Left lobe of liver (tissue), 2 donors: ENCODE data around the gene RAC2. TPM values are rescaled to one million over a fixed set of nuclear protein-coding genes. Genes with fewer than 3 reads are reported as not detected.

Experiments used
- ATAC-seq: fragments of 200-7000 bp; cut with Tn5 transposase; one replicate; pipeline ENCODE4 v1.9.1; 2020; ENCODE audit warnings: mild to moderate bottlenecking, moderate library complexity
- DNase-seq: peaks from one replicate; pipeline ENCODE4 v3.0.0-alpha.2; 2020; ENCODE audit warnings: low spot score
- total RNA-seq: library from RNA; stranded (reverse); gene quantifications from one replicate; pipeline ENCODE4 v1.2.1, GENCODE V29; 2021
- donor health status: DM: no; HTN: no; CAD: no; lungs with moderate emphysema.
- donor health status: DM: no; HTN: yes; CAD: no.

The RAC2 gene
- total RNA-seq, 1 donor from 2014 or later = 4.5 TPM

DNA sequence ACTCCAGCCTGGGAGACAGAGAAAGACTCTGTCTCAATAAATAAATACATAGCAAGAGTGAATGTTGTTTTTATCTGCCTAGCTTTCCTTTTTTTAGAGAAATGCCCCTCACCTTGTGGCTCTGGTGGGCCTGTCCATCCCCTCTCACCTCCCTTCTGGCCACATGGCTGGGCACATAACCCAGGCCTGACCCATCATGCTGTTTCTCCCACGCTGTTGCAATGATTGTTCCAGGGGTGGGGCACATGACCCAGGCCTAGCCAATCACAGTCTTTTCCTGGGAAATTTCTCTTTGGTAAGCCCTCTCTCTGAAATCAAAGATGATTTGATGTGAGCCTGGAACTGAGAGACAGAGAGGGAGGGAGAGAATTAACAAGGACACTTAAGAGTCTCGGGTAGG lies 32.7 kb upstream of the RAC2 start:
- ATAC-seq = no peak

DNA sequence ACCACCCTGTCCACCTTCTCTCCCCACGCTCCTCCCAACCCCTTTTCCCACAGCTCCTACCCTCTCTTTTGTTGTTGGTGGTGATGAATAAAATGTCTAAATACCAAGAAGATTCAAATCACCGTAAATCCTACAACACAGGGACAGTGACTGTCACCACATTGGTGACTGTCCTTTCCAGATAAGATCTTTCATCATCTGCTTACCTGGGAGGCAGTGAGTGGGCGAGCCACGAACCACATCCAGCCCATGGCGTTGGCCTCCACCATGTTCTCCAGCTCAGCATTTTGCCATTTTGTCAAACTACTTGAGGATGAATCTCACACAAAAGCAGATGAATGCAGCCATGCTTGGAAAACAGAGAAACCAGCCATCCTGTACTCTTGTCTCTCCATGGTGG lies 31.6 kb upstream of the RAC2 start:
- ATAC-seq = no peak

More for the DNA sequence above, 32.7 kb upstream of the RAC2 start:
- DNase-seq = no peak

DNA sequence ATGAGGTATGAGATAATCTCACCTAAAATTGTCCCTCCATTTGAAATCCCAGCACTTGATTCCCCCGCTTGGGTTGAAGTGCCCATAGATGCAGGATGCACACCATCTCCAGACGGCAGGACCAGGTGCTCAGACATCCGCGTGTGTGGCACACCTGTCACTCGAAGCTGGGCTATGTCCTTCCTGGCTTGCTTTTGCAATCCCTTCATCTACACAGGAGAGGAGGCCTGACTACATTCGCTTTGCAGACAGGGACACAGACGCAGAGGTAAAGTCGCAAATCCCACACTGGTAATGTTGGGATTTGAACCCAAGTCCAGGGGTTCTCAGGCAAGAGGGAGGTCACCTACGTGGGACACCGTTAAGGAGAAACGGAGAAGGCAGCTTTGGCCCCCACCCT lies 31.1 kb upstream of the RAC2 start:
- ATAC-seq (no peak), DNase-seq (no peak)

More for the DNA sequence above, 31.6 kb upstream of the RAC2 start:
- no peak for DNase-seq

DNA sequence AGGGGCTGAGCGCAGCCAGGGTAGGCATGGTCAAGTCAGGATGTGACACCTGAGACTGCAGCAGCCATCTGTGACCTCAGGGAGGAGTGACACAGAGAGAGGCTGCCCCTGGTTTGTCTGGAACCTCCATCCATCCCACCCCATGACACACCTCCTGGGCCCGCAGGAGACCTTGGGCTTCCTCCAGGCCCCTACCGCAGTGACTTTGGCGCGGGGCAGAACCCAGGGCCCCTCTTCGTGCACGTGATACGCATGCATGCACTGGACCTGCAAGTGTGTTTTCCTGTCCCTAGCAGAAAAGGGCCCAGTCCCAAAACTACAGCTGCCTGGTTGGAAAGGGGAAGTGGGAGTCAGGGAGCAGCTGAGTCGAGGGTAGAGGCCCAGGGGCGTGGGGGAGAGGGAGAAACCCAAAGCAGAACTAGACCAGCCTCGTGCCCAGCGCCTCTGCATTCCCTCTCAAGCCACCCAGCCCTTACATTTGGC lies 30.4 kb upstream of the RAC2 start:
- ATAC-seq (peak; percentile 58), DNase-seq (no peak)

DNA sequence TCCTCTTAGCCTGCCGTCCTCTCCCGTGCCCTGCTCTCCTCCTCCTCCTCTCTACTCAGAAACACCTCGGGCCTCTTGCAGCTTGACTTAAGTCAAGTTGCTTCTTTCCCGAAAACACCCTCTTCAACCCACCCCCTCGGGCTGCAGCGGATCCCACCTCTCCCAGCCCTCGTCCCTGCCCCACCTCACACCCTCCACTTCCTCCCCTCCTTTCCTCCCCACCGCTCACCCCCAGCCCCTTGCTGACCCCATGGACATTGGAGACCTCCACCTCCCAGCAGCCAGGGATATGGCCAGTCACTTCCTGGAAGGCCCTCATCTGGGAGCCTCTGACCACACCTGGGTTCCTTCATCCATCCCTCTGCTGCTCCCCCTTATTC lies 29.8 kb upstream of the RAC2 start:
- no peak for ATAC-seq
- no peak for DNase-seq

DNA sequence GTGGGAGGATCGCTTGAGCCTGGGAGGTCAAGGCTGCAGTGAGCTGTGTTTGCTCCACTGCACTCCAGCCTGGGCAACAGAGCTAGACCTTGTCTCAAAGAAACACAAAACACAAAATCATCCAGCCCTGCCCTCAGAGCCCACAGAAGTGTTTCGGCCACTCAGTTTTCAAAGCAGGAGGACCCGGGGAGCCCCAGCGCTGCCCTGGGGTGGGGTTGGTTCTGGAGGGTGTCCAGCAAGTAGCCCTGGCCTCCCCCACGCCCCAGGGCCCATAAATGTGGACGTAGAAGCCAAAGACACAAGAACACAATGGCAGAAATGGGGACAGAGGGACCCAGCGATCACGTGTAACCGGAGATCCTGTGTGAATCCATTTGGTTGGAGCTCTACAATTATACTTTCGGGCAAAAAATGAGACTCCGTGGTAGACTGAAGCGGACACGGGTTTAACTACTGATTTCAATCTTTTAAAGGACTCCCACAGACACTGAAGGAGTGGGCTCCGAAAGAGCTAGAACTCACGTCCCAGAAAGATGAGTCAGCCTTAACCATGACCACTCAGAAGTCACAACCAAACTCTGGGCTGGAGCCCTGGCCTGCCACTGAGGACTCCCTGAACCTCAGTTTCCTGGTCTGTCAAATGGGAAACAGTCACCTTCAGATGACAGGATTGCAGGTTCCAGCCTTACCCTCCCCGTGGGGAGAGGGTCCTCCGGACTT lies 29.2 kb upstream of the RAC2 start:
- no peak for DNase-seq
- ATAC-seq = no peak

DNA sequence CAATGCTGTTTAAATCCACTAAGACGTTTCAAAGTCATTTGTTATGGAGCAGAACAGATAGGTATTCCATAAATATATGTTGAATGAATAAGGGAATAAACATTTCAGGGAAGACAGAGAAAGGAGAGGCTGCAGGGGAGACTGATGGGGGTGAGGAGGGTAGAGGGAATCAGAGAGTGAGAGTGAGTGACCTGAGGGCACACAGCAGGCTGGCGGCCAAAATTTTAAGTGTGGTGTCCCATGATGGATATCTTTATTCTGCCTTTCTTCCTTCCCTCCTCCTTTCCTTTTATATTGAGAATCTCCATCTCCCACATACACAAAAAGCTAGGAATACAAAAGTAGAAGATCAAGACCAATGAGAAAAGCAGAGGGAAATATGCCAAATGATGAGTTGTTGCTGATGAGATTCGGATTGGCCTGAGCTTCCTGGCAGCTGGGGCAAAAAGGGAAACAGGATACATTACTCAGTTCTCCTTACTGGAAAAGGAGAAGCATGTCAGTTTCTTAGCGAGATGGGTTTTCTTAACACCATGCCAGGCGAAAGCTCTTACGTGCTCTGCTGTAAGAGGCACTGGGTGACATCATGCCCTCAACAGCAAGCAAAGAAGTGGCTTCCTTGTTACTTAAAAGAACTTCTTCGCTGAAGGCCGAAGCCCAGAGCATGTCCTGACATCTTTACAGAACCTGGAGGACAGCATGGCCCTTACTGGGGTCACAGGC lies 27.0 kb upstream of the RAC2 start:
- DNase-seq (no peak), ATAC-seq (peak; percentile 13)

DNA sequence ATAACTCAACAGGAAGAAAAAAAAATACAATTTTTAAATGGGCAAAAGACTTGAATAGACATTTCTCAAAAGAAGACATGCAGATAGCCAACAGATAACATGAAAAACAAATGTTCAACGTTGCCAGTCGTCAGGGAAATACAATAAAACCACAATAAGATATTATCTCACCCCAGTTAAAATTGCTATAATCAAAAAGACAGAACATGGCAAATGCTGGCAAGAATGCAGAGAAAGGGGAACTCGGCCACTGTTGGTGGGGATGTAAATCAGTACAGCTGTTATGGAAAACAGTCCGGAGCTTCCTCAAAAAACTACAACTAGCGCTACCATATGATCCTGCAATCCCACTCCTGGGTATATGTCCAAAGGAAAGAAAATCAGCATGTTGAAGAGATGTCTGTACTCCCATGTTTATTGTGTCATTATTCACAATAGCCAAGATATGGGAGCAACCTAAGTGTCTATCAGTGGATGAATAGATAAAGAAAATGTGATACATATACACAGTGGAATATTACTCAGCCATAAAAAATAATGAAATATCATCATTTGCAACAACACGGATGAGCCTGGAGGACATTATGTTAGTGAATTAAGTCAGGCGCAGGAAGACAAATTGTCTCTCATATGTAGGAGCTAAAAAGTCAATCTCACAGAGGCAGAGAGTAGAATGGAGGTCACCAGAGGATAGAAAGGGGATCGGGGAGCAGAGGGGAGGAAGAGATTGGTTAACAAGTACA lies 26.0 kb upstream of the RAC2 start:
- DNase-seq = no peak
- no peak for ATAC-seq

DNA sequence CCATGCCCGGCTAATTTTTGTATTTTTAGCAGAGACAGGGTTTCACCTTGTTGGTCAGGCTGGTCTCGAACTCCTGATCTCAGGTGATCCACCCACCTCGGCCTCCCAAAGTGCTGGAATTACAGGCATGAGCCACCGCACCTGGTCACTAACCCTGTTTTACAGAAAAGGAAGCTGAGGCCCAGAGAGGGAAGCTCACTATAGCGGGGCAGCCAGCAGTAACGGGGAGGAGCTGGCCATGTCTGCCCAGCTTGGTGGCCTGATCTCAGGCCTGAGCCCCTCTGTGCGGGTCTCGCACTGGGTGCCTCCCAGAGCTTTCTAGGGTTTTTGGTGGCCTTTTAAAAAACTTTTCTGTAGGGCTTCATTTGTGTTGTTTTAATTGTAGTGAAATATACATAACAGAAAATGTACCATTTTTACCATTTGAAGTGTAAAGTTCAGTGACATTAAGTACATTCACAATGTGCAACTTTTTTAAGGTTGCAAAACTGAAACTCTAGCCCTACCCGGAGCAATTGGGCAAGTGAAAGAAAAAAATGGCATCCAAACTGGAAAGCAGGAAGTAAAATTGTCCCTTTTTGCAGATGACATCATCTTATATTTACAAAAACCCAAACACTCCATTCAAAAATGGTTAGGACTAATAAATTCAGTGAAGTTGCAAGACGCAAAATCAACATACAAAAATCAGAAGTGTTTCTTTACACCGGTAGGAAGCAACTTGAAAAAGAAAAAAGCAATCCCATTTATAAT lies 23.8 kb upstream of the RAC2 start:
- ATAC-seq = no peak
- no peak for DNase-seq

DNA sequence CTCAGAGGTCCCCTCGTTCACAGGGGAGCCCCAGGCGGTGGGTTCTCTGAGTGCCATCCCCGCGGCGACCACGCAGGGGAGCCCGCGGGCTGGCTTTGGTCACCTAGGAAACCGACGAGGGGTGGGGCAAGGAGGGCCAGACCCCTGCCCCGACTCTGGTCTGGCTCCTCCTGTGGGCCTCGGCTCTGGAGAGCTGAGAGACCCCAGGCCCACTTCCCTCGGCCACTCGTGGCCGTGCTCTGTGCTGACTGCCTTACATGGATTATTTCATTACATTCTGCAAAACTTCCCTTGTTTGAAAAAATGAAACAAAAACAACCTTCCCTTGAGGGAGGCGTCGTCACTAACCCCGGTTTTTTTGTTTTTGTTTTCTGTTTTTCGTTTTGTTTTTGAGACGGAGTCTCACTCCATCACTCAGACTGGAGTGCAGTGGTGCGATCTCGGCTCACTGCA lies 23.1 kb upstream of the RAC2 start:
- peak; percentile 90 for ATAC-seq
- DNase-seq = no peak

DNA sequence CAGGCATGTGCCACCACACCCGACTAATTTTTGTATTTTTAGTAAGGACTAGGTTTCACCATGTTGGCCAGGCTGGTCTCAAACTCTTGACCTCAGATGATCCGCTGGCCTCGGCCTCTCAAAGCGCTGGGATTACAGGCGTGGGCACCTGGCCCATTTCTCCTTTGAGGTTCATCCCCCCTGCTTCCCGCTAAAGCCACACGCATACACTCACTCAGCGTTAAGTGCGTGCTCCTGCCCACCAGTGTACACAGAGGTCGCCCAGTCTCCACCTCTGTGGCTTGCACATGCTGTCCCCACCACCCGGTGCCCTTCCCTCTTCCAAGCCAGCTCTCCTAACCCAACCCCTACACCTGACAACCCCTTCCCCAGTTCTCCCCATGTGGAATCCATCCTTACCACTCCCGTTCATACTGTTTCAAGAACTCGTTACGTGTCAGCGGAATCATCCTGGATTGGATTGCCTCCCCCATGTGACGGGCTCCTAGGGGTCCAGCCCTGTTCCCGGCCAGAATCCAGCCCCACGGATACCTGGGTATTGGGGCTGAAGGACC lies 22.6 kb upstream of the RAC2 start:
- ATAC-seq (peak; percentile 15), DNase-seq (no peak)

DNA sequence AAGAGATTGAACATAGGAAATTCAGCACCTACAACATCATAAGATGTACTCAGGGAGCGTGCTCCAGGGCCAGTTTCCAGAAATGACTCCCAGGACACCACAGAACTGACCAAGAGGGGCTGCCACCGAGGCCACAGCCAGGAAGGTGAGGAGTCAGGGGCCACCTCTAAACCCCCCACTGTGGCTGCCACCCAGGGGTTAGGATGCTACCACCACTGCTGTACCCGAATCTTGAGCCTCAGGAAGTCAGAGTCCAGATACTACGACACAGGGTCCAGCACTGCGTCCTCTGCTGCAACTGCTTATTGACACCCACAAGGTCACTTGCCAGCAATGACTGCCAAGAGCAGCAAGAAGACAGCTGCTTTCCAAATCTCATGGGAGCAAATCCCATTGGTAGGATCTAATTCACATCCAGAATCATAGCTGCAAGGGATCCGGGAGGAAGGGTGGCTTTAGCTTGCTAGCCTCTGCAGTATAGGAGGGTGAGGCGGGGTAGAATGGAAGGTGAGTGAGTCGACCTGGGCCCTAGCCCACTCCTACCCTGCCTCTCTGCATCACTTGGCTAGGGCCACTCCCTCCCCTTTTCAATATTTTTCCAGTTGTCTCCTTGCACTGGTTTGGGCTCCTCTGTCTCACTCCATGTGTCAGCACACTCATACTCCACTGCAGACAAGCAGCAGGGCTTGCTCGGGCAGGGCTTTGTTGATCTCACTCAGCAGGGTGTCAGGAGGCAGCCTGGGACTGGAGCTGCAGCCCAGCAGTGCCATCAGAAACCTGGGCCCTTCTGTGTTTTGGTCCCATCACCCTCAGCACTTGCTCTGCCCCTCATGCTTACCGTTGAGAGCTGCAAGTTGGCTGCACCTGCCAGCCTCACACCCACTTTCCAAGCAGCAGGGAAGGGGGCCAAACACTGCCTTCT lies 20.2 kb upstream of the RAC2 start:
- DNase-seq (no peak), ATAC-seq (no peak)

DNA sequence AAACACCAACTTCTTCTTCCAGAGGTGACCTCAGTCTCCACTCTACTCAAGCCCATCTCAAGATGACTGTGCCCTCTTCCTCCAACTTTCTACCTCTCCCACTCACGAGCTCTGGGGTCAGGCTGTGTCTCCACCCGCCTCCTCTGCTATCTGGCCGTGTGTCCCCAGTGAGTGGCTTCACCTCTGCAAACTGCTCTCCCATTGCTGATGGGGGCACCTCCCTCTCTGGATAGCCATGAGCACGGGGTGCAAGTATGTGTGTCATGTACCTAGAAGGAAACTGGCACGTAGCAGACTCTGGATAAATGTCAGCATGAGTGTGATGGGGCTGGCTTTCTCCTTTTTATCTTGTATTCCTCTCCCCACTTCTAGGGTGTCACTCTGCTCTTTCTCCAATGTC lies 18.3 kb upstream of the RAC2 start:
- ATAC-seq (no peak), DNase-seq (no peak)

DNA sequence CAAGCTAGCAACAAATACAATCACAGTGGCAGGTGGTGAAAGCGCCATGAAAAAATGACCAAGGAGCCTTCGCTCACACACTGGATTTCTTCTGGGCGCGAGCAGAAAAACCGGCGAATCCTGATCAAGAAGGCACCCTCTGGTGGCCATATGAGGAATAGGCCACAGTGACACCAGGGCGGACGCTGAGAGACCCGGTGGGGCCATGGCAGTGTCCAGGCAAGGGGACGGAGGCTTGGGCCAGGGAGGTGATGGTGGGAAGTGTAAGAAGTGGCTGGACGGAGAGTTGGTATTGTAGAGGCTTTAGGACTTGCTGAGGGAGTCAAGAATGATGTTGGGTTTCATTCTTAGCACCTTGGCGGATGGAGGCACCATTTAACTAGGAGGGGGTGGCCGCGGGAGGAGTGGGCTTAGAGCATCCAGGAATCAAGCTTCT lies 16.9 kb upstream of the RAC2 start:
- peak; percentile 94 for ATAC-seq
- no peak for DNase-seq

DNA sequence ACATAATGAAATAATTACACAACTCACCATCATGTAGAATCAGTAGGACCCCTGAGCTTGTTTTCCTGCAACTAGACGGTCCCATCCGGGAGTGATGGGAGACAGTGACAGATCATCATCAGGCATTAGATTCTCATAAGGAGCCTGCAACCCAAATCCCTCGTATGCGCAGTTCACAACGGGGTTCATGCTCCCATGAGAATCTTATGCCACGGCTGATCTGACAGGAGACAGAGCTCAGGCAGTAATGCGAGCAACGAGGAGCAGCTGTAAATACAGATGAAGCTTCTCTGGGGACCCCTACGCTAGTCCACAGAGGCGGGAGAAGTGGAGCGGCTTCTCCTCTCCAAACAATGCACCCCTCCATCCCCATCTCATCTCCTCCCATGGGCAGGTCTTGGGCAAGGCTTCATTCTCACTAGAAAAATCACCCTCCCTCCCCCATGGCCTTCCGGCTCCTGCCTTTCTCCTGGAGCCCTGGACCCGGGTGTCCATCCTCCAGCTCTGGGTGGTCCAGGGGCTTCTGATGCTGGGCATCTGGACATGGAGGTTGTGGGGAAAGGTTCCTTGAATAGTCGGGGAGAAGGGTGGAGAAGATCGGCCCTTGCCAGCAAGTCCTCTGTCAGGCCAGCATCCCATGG lies 16.2 kb upstream of the RAC2 start:
- DNase-seq = no peak
- ATAC-seq = no peak

DNA sequence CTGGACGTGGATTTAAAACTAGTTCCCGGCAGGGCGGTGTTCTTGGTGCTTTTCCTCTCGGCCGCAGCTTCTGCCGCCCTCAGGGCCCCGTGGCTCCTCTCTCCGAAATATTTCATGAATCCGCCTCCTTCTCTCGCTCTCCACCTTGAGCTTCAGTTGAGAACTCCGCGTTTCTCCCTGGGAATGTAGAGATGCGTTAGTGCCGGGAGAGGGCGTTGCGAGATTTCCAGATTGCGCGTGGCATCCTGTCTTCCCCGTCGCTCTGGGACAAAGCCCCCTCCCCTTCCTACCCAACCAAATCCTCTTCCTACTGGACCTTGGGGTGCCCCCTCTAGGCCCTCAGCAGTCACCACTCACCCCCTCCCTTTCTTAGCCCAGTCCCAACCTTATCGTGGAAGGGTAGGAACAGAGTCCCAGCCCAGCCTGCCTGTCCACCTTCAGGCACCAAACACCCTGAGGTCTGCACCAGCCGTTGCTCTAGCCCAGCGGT lies 15.5 kb upstream of the RAC2 start:
- ATAC-seq (peak; percentile 26), DNase-seq (no peak)

DNA sequence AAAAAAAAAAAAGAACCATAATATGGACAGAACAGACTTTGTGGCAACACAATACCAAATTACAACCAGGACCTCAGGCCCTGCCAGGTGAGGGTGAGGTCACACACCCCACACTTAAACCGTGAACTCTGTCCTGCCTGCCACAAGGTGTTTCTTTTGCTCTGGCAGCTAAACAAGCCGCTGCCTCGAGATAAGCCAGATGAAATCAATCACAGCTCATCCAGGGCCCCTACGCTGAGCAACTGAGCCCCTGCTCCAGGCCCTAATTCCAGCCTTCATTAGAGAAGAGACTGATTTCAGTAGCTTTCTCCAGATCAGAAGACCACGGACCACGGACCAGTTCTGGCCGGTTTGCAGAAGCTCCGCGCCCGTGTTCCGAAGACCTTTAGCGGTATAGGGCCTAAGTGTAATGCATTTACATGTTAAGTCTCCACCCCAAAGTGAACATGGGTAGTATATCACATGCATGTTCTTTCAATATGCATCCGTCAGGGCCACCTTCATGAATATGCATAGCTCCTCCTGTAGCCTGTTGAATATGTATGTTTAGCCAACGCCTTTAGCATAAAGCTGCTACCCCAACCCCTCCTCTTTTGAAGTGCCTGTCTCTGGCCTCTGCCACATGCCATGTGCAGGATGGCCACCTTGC lies 14.8 kb upstream of the RAC2 start:
- no peak for ATAC-seq
- DNase-seq = no peak

DNA sequence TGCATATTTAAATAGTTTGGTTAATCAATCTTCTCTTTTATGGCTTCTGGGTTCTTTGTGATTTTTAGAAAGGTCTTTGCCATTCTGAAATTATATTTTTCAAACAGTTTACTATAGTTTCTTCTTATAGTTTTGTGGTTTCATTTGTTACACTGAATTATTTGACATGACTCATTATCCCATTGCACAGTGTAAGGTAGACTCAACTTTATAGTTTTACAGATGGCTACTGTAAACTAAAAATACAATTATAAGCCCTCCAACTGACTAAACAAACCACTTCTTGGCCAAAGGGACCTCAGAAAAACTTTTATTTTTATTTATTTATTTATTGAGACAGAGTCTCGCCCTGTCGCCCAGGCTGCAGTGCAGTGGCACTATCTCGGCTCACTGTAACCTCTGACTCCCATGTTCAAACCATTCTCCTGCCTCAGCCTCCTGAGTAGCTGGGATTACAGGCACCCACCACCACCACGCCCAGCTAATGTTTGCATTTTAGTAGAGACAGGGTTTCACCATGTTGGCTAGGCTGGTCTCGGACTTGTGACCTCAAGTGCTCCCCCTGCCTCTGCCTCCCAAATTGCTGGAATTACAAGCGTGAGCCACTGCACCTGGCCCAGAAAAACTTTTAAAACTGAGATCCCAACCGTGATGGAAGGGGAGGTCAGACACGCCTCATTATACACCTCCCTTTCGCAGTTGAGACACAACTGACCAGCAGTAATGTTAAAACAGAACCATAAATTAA lies 14.1 kb upstream of the RAC2 start:
- DNase-seq (no peak), ATAC-seq (no peak)
